ENCODE results near the gene YPEL4. TPM values are rescaled to one million over a fixed set of nuclear protein-coding genes. Genes with fewer than 3 reads are reported as not detected.

Gene YPEL4
- total RNA-seq, 4 donors from 2014 or later = 0.56 to 0.95 TPM; not detected in 2

DNA sequence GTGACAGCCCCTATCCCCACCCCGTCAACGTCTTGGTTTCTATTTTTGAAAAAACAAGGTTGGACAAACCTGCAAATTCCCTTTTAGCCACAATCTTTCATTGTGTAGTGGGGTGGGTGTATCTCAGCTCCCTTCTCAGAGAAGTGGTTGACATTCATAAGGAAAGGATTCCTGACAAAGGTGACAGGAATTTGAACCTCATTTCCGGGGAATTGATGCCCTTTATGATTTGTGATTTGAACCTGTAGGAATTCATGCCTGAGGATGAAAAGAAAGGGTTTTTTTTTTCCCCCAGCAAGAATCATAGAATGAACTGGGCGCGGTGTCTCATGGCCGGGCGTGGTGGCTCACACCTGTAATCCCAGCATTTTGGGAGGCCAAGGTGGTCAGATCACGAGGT lies 14.5 kb downstream of the YPEL4 start:
- H3K36me3 ChIP-seq = no peaks in the 10 kb centered on the region
- 79 to 80% methylated on average over 6 to 8 of the region's 8 CpGs for WGBS, 2 donors
- H3K4me3 ChIP-seq = no peak overlapping the region
- no peaks in the 10 kb centered on the region for H3K9me3 ChIP-seq
- DNase-seq = no peak
- no peak overlapping the region for H3K27ac ChIP-seq
- intact Hi-C loops (cut with DNase I) = loop anchor here (10.0 kb wide), 1 partner anchor 290 kb away; no protein-coding TSS in a partner anchor
- H3K4me1 ChIP-seq = peaks cover 12 to 30% (median 19%) of the 10 kb centered on the region in 3 donors
- peaks cover 0 to 5% (median 0%) of the 10 kb centered on the region in 4 donors for H3K27me3 ChIP-seq
- TF ChIP-seq POLR2A (IDR thresholded peaks at IDR 0.05) = no peak
- TF ChIP-seq, protein P1, sequence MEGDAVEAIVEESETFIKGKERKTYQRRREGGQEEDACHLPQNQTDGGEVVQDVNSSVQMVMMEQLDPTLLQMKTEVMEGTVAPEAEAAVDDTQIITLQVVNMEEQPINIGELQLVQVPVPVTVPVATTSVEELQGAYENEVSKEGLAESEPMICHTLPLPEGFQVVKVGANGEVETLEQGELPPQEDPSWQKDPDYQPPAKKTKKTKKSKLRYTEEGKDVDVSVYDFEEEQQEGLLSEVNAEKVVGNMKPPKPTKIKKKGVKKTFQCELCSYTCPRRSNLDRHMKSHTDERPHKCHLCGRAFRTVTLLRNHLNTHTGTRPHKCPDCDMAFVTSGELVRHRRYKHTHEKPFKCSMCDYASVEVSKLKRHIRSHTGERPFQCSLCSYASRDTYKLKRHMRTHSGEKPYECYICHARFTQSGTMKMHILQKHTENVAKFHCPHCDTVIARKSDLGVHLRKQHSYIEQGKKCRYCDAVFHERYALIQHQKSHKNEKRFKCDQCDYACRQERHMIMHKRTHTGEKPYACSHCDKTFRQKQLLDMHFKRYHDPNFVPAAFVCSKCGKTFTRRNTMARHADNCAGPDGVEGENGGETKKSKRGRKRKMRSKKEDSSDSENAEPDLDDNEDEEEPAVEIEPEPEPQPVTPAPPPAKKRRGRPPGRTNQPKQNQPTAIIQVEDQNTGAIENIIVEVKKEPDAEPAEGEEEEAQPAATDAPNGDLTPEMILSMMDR (IDR thresholded peaks at IDR 0.05) = no peak

DNA sequence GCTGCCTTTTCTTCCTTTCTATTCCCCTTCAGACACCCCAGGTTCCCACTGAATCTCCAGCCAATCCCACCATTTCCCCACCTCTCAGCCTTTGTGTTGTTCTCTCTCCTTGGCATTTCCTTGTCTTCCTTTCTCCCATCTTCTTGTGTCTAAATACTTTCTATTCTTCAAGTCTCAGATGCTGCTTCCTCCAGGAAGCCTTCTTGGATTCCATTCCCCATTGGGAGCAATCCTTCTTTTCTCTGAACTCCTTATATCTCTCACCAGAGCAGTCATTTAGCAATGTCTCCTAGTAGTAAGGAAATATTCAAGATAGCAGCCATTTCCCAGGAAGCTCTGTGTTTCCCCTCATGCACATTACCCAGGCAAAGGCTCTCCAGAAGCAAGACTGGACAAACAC lies 15.4 kb downstream of the YPEL4 start:
- no peaks in the 10 kb centered on the region for H3K36me3 ChIP-seq
- no peak for DNase-seq
- peaks cover 10 to 21% (median 12%) of the 10 kb centered on the region in 3 donors for H3K4me1 ChIP-seq
- H3K9me3 ChIP-seq = no peaks in the 10 kb centered on the region
- H3K27me3 ChIP-seq = peaks cover 0 to 5% (median 0%) of the 10 kb centered on the region in 4 donors
- TF ChIP-seq POLR2A (IDR thresholded peaks at IDR 0.05) = no peak
- TF ChIP-seq, protein P1 (IDR thresholded peaks at IDR 0.05) = no peak
- no peak overlapping the region for H3K27ac ChIP-seq
- intact Hi-C loops (cut with DNase I) = loop anchor here (10.0 kb wide), 1 partner anchor 290 kb away; no protein-coding TSS in a partner anchor
- no peak overlapping the region for H3K4me3 ChIP-seq

DNA sequence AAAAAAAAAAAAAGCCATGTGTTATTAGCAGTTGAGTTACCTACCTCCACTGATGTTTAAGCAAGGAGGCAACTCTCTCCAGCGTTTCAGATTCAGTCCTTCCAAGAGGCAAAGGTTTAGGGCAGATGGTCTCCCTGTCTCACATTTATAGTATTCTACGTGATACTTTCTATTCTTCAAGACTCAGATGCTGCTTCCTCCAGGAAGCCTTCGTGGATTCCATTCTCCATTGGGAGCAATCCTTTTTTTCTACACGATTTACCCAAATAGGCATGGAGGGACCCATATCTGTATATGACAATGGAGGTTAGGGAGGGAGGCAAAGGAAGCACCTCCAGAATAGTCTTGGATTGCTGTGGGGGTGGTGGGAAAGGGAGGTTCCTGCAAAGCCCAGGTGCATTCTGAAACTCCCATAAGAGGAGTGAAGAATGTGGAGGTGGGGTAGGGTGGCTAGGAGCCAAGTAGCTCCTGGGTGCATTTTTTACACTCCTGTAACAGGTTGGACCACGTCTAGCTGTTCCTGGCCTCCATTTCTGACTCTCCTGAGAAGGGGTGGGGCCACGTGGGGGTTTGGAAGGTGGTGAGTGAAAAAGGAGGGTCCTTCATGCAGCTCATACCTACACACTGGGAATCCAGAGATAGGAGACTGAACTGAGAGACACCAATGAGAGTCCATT lies 16.2 kb downstream of the YPEL4 start:
- 65 to 72% methylated on average over 6 of the region's 6 CpGs for WGBS, 2 donors
- Histone ChIP-seq H3K4me1 (peaks cover 6 to 13% (median 8%) of the 10 kb centered on the region in 3 donors), H3K9me3 (no peaks in the 10 kb centered on the region), H3K27me3 (peaks cover 0 to 5% (median 0%) of the 10 kb centered on the region in 4 donors), H3K27ac (no peak overlapping the region), H3K36me3 (no peaks in the 10 kb centered on the region), H3K4me3 (no peak overlapping the region)
- no peak for DNase-seq
- intact Hi-C loops (cut with DNase I) = loop anchor here (10.0 kb wide), 1 partner anchor 289 kb away; no protein-coding TSS in a partner anchor
- TF ChIP-seq, protein P1 (IDR thresholded peaks at IDR 0.05) = no peak
- no peak for TF ChIP-seq POLR2A (IDR thresholded peaks at IDR 0.05)

DNA sequence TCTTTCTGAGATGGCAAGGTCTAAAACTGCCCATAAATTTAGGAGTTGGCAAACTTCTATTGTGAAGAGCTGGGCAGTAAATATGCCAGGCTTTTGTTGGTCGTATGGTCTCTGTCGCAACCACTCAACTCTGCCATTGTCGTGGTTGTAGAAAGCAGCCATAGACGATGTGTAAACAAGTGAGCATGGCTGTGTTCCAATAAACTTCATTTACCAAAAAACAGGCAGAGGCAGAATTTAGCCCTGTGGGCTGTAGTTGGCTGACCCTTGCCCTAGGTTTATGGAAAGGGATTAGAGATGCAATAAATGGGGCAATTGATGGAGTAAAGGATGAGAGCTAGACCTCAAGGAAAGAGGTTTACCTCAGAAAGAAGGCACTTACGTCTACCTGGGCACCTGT lies 17.6 kb downstream of the YPEL4 start:
- no peak overlapping the region for H3K27ac ChIP-seq
- TF ChIP-seq, protein P1 (IDR thresholded peaks at IDR 0.05) = no peak
- TF ChIP-seq POLR2A (IDR thresholded peaks at IDR 0.05) = no peak
- no peaks in the 10 kb centered on the region for H3K36me3 ChIP-seq
- 58 to 61% methylated on average over 4 to 5 of the region's 5 CpGs for WGBS, 2 donors
- no peak overlapping the region for H3K4me3 ChIP-seq
- intact Hi-C loops (cut with DNase I) = loop anchor here (10.0 kb wide), 1 partner anchor 287 kb away; no protein-coding TSS in a partner anchor
- H3K4me1 ChIP-seq = no peaks in the 10 kb centered on the region
- H3K27me3 ChIP-seq = no peaks in the 10 kb centered on the region
- no peak for DNase-seq
- no peaks in the 10 kb centered on the region for H3K9me3 ChIP-seq

DNA sequence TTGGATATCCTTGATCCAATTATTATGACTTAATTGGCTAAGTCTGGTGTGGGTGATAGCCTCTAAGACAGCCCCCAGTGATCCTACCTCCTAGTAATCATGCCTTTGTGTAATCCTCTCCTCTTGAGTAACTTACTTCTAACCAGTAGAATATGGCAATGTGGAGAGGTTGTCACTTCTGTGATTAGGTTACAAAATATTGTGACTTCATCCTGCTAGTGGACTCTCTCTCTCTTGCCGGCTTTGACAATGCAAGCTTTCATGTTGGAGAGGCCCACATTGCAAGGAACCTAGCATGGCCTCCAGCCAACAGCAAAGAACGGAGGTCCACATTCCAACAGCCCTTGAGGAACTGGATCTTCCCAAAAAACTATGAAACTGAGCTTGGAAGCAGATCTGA lies 19.5 kb downstream of the YPEL4 start:
- Histone ChIP-seq H3K36me3 (no peaks in the 10 kb centered on the region), H3K27me3 (no peaks in the 10 kb centered on the region), H3K4me1 (no peaks in the 10 kb centered on the region), H3K9me3 (no peaks in the 10 kb centered on the region), H3K27ac (no peak overlapping the region), H3K4me3 (no peak overlapping the region)
- intact Hi-C loops (cut with DNase I) = loop anchor here (10.0 kb wide), 1 partner anchor 285 kb away; no protein-coding TSS in a partner anchor
- WGBS, 2 donors = 48 to 67% methylated on average over 1 to 2 of the region's 2 CpGs
- DNase-seq = no peak
- TF ChIP-seq, protein P1 (IDR thresholded peaks at IDR 0.05) = no peak
- no peak for TF ChIP-seq POLR2A (IDR thresholded peaks at IDR 0.05)

Data from esophagus squamous epithelium (tissue), 5 donors.